IMR-90 (cell line): ENCODE results near the gene ETFA. TPM values are rescaled to one million over a fixed set of nuclear protein-coding genes. Genes with fewer than 3 reads are reported as not detected.

Source experiments
- ATAC-seq: fragments of 200-7000 bp; cut with Tn5 transposase; 2 replicates; pipeline ENCODE4 v1.9.1; 2020; ENCODE audit warnings: low read depth, mild to moderate bottlenecking, moderate library complexity
- BruUV-seq: library from RNA; stranded (reverse); fragments of 400-500 nt; replicated peaks from 2 replicates; lab custom pipeline; 2021; lab: Mats Ljungman, UMichigan
- CTCF ChIA-PET: fragments of 300-600 bp; formaldehyde crosslinking; extraction: SDS; loops from one replicate; lab custom pipeline; 2021; ENCODE audit warnings: antibody characterized with exemption; lab: Yijun Ruan, JAX
- POLR2A ChIA-PET: fragments of 300-600 bp; sonication (Branson Sonifier 250); formaldehyde crosslinking; loops from one replicate; lab custom pipeline; 2022; ENCODE audit warnings: antibody characterized with exemption; ENCODE audit not compliant: unreplicated experiment; lab: Charles Lee
- DNase-seq: peaks from one replicate; pipeline ENCODE4 v3.0.0; 2013
- H2AFZ ChIP-seq: replicated peaks from 2 replicates; pipeline ENCODE3; 2013; ENCODE audit warnings: low read length, mild to moderate bottlenecking; ENCODE audit not compliant: poor library complexity
- H2AK5ac ChIP-seq: 2 replicates; pipeline ENCODE4 v1.6.1; 2013; ENCODE audit warnings: low read depth, low read length, inconsistent platforms
- H2AK9ac ChIP-seq: replicated peaks from 2 replicates; pipeline ENCODE3; 2013; ENCODE audit warnings: mild to moderate bottlenecking, low read depth, low read length, moderate library complexity; ENCODE audit not compliant: poor library complexity
- H2BK120ac ChIP-seq: 2 replicates; pipeline ENCODE4 v1.6.1; 2013; ENCODE audit warnings: low read depth, low read length, inconsistent platforms
- H2BK15ac ChIP-seq: 3 replicates; pipeline ENCODE4 v1.6.1; 2013; ENCODE audit warnings: low read depth, low read length, inconsistent platforms
- H2BK20ac ChIP-seq: 2 replicates; pipeline ENCODE4 v1.6.1; 2013; ENCODE audit warnings: low read depth, mild to moderate bottlenecking, inconsistent platforms, low read length, moderate library complexity
- H2BK5ac ChIP-seq: 2 replicates; pipeline ENCODE4 v1.6.1; 2013; ENCODE audit warnings: mild to moderate bottlenecking, low read depth, low read length, inconsistent platforms; ENCODE audit not compliant: poor library complexity, severe bottlenecking
- H3K14ac ChIP-seq: replicated peaks from 2 replicates; pipeline ENCODE4 v1.6.1; 2013; ENCODE audit warnings: low read depth, low read length, inconsistent platforms
- H3K18ac ChIP-seq: 2 replicates; pipeline ENCODE4 v1.6.1; 2013; ENCODE audit warnings: low read depth, low read length, control low read depth
- H3K23ac ChIP-seq: 2 replicates; pipeline ENCODE4 v1.6.1; 2013; ENCODE audit warnings: low read depth, low read length, inconsistent platforms
- H3K27ac ChIP-seq: 2 replicates; pipeline ENCODE4 v1.5.1; 2013; ENCODE audit warnings: mild to moderate bottlenecking, control low read depth, low read length; ENCODE audit not compliant: insufficient read depth
- H3K27me3 ChIP-seq: 2 replicates; pipeline ENCODE4 v1.6.1; 2013; ENCODE audit warnings: low read length; ENCODE audit not compliant: control insufficient read depth, insufficient read depth
- H3K36me3 ChIP-seq: 2 replicates; pipeline ENCODE4 v1.6.1; 2013; ENCODE audit warnings: low read length, mixed read lengths; ENCODE audit not compliant: control insufficient read depth, insufficient read depth
- H3K4ac ChIP-seq: 2 replicates; pipeline ENCODE4 v1.6.1; 2013; ENCODE audit warnings: low read depth, low read length, inconsistent platforms
- H3K4me1 ChIP-seq: 2 replicates; pipeline ENCODE4 v1.6.1; 2013; ENCODE audit warnings: low read length, mixed read lengths; ENCODE audit not compliant: control insufficient read depth, insufficient read depth
- H3K4me2 ChIP-seq: 2 replicates; pipeline ENCODE4 v1.6.1; 2013; ENCODE audit warnings: low read depth, mild to moderate bottlenecking, control low read depth, low read length, moderate library complexity
- H3K4me3 ChIP-seq: 2 replicates; pipeline ENCODE4 v1.5.1; 2013; ENCODE audit warnings: low read depth, mild to moderate bottlenecking, control low read depth, low read length, moderate library complexity; ENCODE audit not compliant: insufficient read depth
- H3K56ac ChIP-seq: 2 replicates; pipeline ENCODE4 v1.6.1; 2013; ENCODE audit warnings: low read length, inconsistent platforms; ENCODE audit not compliant: insufficient read depth; ENCODE audit errors: extremely low read depth
- H3K79me1 ChIP-seq, 2 experiments: 2 replicates each; pipeline ENCODE4 v1.6.1; 2013; ENCODE audit warnings: low read length in 2 of 2, inconsistent platforms in 1 of 2, low read depth in 1 of 2
- H3K9ac ChIP-seq: 2 replicates; pipeline ENCODE4 v1.6.1; 2013; ENCODE audit warnings: low read depth, low read length, control low read depth
- H3K9me1 ChIP-seq: 2 replicates; pipeline ENCODE4 v1.6.1; 2013; ENCODE audit warnings: low read length, inconsistent platforms; ENCODE audit not compliant: insufficient read depth
- H3K9me3 ChIP-seq: 2 replicates; pipeline ENCODE4 v1.6.1; 2013; ENCODE audit warnings: low read length; ENCODE audit not compliant: control insufficient read depth, insufficient read depth
- H4K20me1 ChIP-seq: 2 replicates; pipeline ENCODE4 v1.6.1; 2013; ENCODE audit warnings: low read length, inconsistent platforms; ENCODE audit not compliant: insufficient read depth
- H4K5ac ChIP-seq: 2 replicates; pipeline ENCODE4 v1.6.1; 2013; ENCODE audit warnings: mild to moderate bottlenecking, low read depth, low read length, control low read depth
- H4K8ac ChIP-seq, 2 experiments: 2 replicates each; pipeline ENCODE4 v1.6.1; 2013; ENCODE audit warnings: low read depth in 2 of 2, low read length in 2 of 2, control low read depth in 1 of 2, inconsistent platforms in 1 of 2
- H4K91ac ChIP-seq: 2 replicates; pipeline ENCODE4 v1.6.1; 2013; ENCODE audit warnings: low read depth, low read length, inconsistent platforms; ENCODE audit not compliant: insufficient read depth
- BHLHE40 ChIP-seq: fragments of 150-350 bp; IDR thresholded peaks from 2 replicates; pipeline ENCODE4 v1.6.1; 2016; ENCODE audit warnings: mild to moderate bottlenecking, low read depth, low read length
- CEBPB ChIP-seq: IDR thresholded peaks from 2 replicates; pipeline ENCODE4 v1.6.1; 2012; ENCODE audit warnings: low read depth, low read length, improper control_type of control experiment
- ELK1 ChIP-seq: fragments of 150-350 bp; IDR thresholded peaks from 2 replicates; pipeline ENCODE4 v1.6.1; 2016; ENCODE audit warnings: low read depth, mild to moderate bottlenecking, low read length, moderate library complexity, borderline replicate concordance
- FOS ChIP-seq: fragments of 150-350 bp; IDR thresholded peaks from 2 replicates; pipeline ENCODE4 v1.6.1; 2016; ENCODE audit warnings: low read depth, low read length
- MAFK ChIP-seq: IDR thresholded peaks from 2 replicates; pipeline ENCODE4 v1.6.1; 2012; ENCODE audit warnings: low read depth, low read length, improper control_type of control experiment
- MAZ ChIP-seq: IDR thresholded peaks from 2 replicates; pipeline ENCODE4 v1.6.1; 2012; ENCODE audit warnings: low read depth, mild to moderate bottlenecking, low read length, improper control_type of control experiment, moderate library complexity, borderline replicate concordance
- MXI1 ChIP-seq: IDR thresholded peaks from 2 replicates; pipeline ENCODE4 v1.6.1; 2012; ENCODE audit warnings: low read depth, mild to moderate bottlenecking, low read length, moderate library complexity, borderline replicate concordance
- NFE2L2 ChIP-seq: fragments of 150-350 bp; IDR thresholded peaks from 2 replicates; pipeline ENCODE4 v1.6.1; 2016; ENCODE audit warnings: low read depth, mild to moderate bottlenecking, low read length
- POLR2A ChIP-seq: IDR thresholded peaks from 2 replicates; pipeline ENCODE4 v1.6.1; 2012; ENCODE audit warnings: mild to moderate bottlenecking, low read depth, low read length
- RFX5 ChIP-seq: IDR thresholded peaks from 2 replicates; pipeline ENCODE4 v1.8.0; 2012; ENCODE audit warnings: low read depth, mild to moderate bottlenecking, low read length, moderate library complexity
- SMC3 ChIP-seq: fragments of 150-350 bp; IDR thresholded peaks from 2 replicates; pipeline ENCODE4 v1.6.1; 2016; ENCODE audit warnings: low read depth, mild to moderate bottlenecking, antibody characterized with exemption, low read length, moderate library complexity
- USF2 ChIP-seq: fragments of 150-350 bp; IDR thresholded peaks from 2 replicates; pipeline ENCODE4 v1.6.1; 2017; ENCODE audit warnings: mild to moderate bottlenecking, antibody characterized with exemption, low read length, low read depth
- WGBS, 2 experiments: methylation state at CpG; one replicate each; pipeline versions ENCODE4 v1.1.5 to v1.1.7; 2013; ENCODE audit warnings: missing lambda C conversion rate in 2 of 2; ENCODE audit not compliant: insufficient read length in 1 of 2; ENCODE audit errors: extremely low coverage in 2 of 2; 5-methylcytosine and 5-hydroxymethylcytosine counted together
- dilution Hi-C: fragments of 300-500 bp; cut with HindIII; formaldehyde crosslinking; loops from one replicate; pipeline ENCODE4 v1.14.3; 2018; ENCODE audit warnings: low sequenced_read_pairs; ENCODE audit not compliant: unreplicated experiment
- in situ Hi-C: fragments of 300-500 bp; cut with MboI; formaldehyde crosslinking; loops from 3 replicates; pipeline ENCODE4 v1.14.3; 2019; ENCODE audit warnings: low sequenced_read_pairs, inconsistent platforms, mixed read lengths
- intact Hi-C: fragments of 100-400 bp; cut with micrococcal nuclease; formaldehyde crosslinking; loops from 2 replicates; pipeline ENCODE4 v1.10.0; 2022
- polyA plus RNA-seq, 3 experiments: library from polyadenylated mRNA; depleted of rRNA; stranded (reverse); fragments of >200 nt; gene quantifications; 2 replicates each; pipeline ENCODE4 v1.2.3, GENCODE V29; 2012; ENCODE audit warnings: low replicate concordance in 1 of 3
- total RNA-seq: library from RNA; depleted of rRNA; stranded (reverse); fragments of >200 nt; gene quantifications from 2 replicates; pipeline ENCODE4 v1.2.3, GENCODE V29; 2012

The ETFA gene
- total and polyA plus RNA-seq, 2 of the 4 experiments (the other 2 are of a cell fraction): 115 to 172 TPM

GRCh38 chr15:76360416-76360815 lies 49.1 kb upstream of the ETFA start:
- Histone ChIP-seq H3K4ac (no peak overlapping the region), H4K20me1 (no peaks in the 10 kb centered on the region), H2BK5ac (no peak overlapping the region), H2AK9ac (no peak overlapping the region), H3K14ac (no peak overlapping the region), H4K91ac (no peak overlapping the region), H2BK120ac (no peak overlapping the region), H3K27me3 (no peaks in the 10 kb centered on the region), H2BK15ac (no peak overlapping the region), H3K79me1 (no peaks in the 10 kb centered on the region), H3K9me3 (no peaks in the 10 kb centered on the region), H4K5ac (no peak overlapping the region), H3K4me3 (no peak overlapping the region), H2AK5ac (no peak overlapping the region), H4K8ac (no peak overlapping the region), H3K4me1 (no peaks in the 10 kb centered on the region), H3K36me3 (no peaks in the 10 kb centered on the region), H2AFZ (no peak overlapping the region), H3K56ac (no peak overlapping the region), H3K27ac (no peak overlapping the region), H3K4me2 (no peak overlapping the region), H3K9ac (no peak overlapping the region), H3K9me1 (no peaks in the 10 kb centered on the region; the same call in 1 of the 2 replicates), H3K23ac (no peak overlapping the region), H3K18ac (no peak overlapping the region), H2BK20ac (no peak overlapping the region)
- BruUV-seq: no TSS peak
- dilution Hi-C loops: no loop called here
- in situ Hi-C loops: no loop called here
- WGBS, 2 experiments: no CpG with 5 or more reads among the region's 3 CpGs
- ChIA-PET CTCF (interaction anchor here (0.7 kb wide), 1 partner anchor 11 kb away, joined by 4 read pairs; no protein-coding TSS in a partner anchor), POLR2A (no interaction called here)
- DNase-seq: no peak
- no peak for ATAC-seq
- intact Hi-C loops: no loop called here
- TF ChIP-seq MAFK: no peak
- TF ChIP-seq NFE2L2: no peak
- no peak for TF ChIP-seq MAZ
- no peak for TF ChIP-seq FOS
- no peak for TF ChIP-seq BHLHE40
- no peak for TF ChIP-seq CEBPB
- TF ChIP-seq MXI1: no peak
- no peak for TF ChIP-seq ELK1
- no peak for TF ChIP-seq USF2
- no peak for TF ChIP-seq SMC3
- no peak for TF ChIP-seq RFX5
- TF ChIP-seq POLR2A: no peak
